ENCODE results near the gene FANCI. TPM values are rescaled to one million over a fixed set of nuclear protein-coding genes. Genes with fewer than 3 reads are reported as not detected.

FANCI gene
- total and polyA plus RNA-seq, 2 of the 13 experiments (the other 11 are each of a cell fraction or from before 2014, with no cell fraction given) = 15.7 to 68.8 TPM

DNA sequence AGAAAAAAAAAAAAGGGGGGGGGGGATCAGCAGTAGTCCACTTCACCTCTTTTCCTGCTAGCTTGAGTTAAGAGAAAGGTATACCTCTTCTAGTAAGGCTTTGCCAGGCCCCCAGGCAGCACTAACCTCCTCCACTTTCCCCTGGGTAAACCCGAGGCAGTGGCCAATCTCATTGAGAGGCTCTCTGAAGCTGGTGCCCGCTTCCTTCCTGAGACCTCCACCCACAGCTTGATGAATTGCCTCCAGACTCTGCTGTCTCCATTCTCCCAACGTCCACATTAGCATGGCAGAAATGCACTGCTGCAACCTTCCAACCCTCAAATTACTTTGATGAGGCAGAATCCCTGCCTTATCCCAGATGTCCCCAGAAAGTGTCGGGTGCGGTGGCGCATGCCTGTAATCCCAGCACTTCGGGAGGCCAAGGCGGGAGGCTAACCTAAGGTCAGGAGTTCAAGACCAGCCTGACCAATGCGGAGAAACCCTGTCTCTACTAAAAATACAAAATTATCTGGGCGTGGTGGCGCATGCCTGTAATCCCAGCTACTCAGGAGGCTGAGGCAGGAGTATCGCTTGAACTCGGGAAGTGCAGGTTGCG, 37.7 kb upstream of the FANCI start:
- Histone ChIP-seq H3K27ac (ENCODE audit: extremely low read length, insufficient read depth, low read length) (no peak overlapping the region), H3K27me3 (ENCODE audit: control insufficient read depth in 1 of 2, insufficient read depth in 2 of 2, low read length in 2 of 2) (no peaks in the 10 kb centered on the region), H3K4me2 (ENCODE audit: low read depth, low read length) (no peak overlapping the region), H3K4me3 (replicated peaks in 1 of 3; ENCODE audit: insufficient read depth in 1 of 3, low read depth in 2 of 3, low read length in 3 of 3) (no peak overlapping the region), H3K36me3 (replicated peaks in 1 of 2; ENCODE audit: control insufficient read depth in 1 of 2, insufficient read depth in 2 of 2, low read length in 2 of 2) (no peaks in the 10 kb centered on the region), H3K79me2 (ENCODE audit: insufficient read depth, low read length) (no peaks in the 10 kb centered on the region), H3K4me1 (ENCODE audit: insufficient read depth, low read length) (peaks cover 22% of the 10 kb centered on the region), H3K9me3 (ENCODE audit: low read length) (no peaks in the 10 kb centered on the region), H4K20me1 (ENCODE audit: insufficient read depth, low read length) (no peaks in the 10 kb centered on the region), H2AFZ (ENCODE audit: low read length) (no peak overlapping the region), H3K9ac (ENCODE audit: insufficient read depth, low read depth, low read length) (no peak overlapping the region)
- ChIA-PET CTCF (ENCODE audit: low intra/inter-chr PET ratio, low total read pairs) (interaction anchor here (0.7 to 1.2 kb wide), 2 partner anchors 38 to 149 kb away, joined by 3 read pairs; partner anchors contain the start of gene FANCI), POLR2A (interaction anchor here (0.9 kb wide), 2 partner anchors 38 to 129 kb away, joined by 3 read pairs; partner anchors contain the start of genes FANCI and POLG)
- BruUV-seq (replicated peaks) = no TSS peak
- in situ Hi-C loops (cut with HindIII; ENCODE audit: extremely low pct_ligation_motif_present, low pct_unique_long_range_greater_than_20kb) = loop anchor here (5.0 to 10.0 kb wide), 2 partner anchors 36 to 89 kb away; partner anchors contain the start of gene FANCI
- DNase-seq (ENCODE audit: low spot score) (no peak), FAIRE-seq (no peak), ATAC-seq (no peak)
- TF ChIP-seq, protein P1, sequence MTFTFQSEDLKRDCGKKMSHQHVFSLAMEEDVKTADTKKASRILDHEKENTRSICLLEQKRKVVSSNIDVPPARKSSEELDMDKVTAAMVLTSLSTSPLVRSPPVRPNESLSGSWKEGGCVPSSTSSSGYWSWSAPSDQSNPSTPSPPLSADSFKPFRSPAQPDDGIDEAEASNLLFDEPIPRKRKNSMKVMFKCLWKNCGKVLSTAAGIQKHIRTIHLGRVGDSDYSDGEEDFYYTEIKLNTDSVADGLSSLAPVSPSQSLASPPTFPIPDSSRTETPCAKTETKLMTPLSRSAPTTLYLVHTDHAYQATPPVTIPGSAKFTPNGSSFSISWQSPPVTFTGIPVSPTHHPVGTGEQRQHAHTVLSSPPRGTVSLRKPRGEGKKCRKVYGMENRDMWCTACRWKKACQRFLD (CRISPR knock-in tag; IDR thresholded peaks at IDR 0.05; ENCODE audit: borderline replicate concordance) = no peak
- TF ChIP-seq, protein P2, sequence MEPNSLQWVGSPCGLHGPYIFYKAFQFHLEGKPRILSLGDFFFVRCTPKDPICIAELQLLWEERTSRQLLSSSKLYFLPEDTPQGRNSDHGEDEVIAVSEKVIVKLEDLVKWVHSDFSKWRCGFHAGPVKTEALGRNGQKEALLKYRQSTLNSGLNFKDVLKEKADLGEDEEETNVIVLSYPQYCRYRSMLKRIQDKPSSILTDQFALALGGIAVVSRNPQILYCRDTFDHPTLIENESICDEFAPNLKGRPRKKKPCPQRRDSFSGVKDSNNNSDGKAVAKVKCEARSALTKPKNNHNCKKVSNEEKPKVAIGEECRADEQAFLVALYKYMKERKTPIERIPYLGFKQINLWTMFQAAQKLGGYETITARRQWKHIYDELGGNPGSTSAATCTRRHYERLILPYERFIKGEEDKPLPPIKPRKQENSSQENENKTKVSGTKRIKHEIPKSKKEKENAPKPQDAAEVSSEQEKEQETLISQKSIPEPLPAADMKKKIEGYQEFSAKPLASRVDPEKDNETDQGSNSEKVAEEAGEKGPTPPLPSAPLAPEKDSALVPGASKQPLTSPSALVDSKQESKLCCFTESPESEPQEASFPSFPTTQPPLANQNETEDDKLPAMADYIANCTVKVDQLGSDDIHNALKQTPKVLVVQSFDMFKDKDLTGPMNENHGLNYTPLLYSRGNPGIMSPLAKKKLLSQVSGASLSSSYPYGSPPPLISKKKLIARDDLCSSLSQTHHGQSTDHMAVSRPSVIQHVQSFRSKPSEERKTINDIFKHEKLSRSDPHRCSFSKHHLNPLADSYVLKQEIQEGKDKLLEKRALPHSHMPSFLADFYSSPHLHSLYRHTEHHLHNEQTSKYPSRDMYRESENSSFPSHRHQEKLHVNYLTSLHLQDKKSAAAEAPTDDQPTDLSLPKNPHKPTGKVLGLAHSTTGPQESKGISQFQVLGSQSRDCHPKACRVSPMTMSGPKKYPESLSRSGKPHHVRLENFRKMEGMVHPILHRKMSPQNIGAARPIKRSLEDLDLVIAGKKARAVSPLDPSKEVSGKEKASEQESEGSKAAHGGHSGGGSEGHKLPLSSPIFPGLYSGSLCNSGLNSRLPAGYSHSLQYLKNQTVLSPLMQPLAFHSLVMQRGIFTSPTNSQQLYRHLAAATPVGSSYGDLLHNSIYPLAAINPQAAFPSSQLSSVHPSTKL (CRISPR knock-in tag; IDR thresholded peaks at IDR 0.05) = no peak
- TF ChIP-seq, protein P3, sequence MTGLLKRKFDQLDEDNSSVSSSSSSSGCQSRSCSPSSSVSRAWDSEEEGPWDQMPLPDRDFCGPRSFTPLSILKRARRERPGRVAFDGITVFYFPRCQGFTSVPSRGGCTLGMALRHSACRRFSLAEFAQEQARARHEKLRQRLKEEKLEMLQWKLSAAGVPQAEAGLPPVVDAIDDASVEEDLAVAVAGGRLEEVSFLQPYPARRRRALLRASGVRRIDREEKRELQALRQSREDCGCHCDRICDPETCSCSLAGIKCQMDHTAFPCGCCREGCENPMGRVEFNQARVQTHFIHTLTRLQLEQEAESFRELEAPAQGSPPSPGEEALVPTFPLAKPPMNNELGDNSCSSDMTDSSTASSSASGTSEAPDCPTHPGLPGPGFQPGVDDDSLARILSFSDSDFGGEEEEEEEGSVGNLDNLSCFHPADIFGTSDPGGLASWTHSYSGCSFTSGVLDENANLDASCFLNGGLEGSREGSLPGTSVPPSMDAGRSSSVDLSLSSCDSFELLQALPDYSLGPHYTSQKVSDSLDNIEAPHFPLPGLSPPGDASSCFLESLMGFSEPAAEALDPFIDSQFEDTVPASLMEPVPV (CRISPR knock-in tag; IDR thresholded peaks at IDR 0.05) = no peak
- no peak for TF ChIP-seq ZNF317 (CRISPR knock-in tag; IDR thresholded peaks at IDR 0.05)
- TF ChIP-seq ATF7 (IDR thresholded peaks at IDR 0.05) = no peak
- TF ChIP-seq ATF7 (CRISPR knock-in tag; IDR thresholded peaks at IDR 0.05) = no peak
- no peak for TF ChIP-seq ZNF234 (CRISPR knock-in tag; conservative IDR thresholded peaks at IDR 0.05)
- TF ChIP-seq FOXK2 (IDR thresholded peaks at IDR 0.05) = no peak
- TF ChIP-seq ZNF569 (CRISPR knock-in tag; IDR thresholded peaks at IDR 0.05; ENCODE audit: borderline replicate concordance) = no peak
- no peak for TF ChIP-seq NBN (conservative IDR thresholded peaks at IDR 0.05)
- intact Hi-C loops (cut with micrococcal nuclease; ENCODE audit: unreplicated experiment) = loop anchor here (10.0 kb wide), 1 partner anchor 99 kb away; no protein-coding TSS in a partner anchor
- WGBS (ENCODE audit: low lambda C conversion rate) = 78% methylated on average over 14 of the region's 14 CpGs

Data from HepG2 (cell line).